22Rv1 (cell line): Measurements from ENCODE around the gene TDRD1.

Experiments
- ZFX ChIP-seq: fragments of 450-650 bp; IDR thresholded peaks from 2 replicates; pipeline ENCODE4 v1.6.1; 2017; ENCODE audit warnings: antibody characterized with exemption, borderline replicate concordance
- TF ChIP-seq, protein P1 (sequence below): fragments of 450-650 bp; IDR thresholded peaks from 2 replicates; pipeline ENCODE4 v1.5.1; 2017; ENCODE audit warnings: mild to moderate bottlenecking

DNA sequence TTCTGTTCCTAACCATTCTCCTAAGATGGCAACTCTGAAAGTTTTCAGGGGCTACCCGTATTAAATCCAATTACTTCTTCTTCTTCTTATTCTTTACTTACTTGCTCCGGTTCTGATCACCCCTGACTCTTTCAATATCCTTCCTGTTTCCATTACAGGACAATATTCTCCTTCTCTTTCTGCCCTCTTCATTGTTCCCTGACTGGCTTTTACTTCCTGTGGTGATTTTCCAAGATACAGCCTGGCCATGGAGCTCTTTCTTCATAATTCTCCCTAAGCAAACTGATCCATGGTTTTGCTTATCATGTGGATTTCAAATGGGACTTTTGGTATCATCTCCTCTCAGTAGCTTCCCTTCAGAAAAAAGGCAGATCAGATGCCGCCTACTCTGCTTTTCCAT, 40.6 kb upstream of the TDRD1 start:
- TF ChIP-seq, protein P1, sequence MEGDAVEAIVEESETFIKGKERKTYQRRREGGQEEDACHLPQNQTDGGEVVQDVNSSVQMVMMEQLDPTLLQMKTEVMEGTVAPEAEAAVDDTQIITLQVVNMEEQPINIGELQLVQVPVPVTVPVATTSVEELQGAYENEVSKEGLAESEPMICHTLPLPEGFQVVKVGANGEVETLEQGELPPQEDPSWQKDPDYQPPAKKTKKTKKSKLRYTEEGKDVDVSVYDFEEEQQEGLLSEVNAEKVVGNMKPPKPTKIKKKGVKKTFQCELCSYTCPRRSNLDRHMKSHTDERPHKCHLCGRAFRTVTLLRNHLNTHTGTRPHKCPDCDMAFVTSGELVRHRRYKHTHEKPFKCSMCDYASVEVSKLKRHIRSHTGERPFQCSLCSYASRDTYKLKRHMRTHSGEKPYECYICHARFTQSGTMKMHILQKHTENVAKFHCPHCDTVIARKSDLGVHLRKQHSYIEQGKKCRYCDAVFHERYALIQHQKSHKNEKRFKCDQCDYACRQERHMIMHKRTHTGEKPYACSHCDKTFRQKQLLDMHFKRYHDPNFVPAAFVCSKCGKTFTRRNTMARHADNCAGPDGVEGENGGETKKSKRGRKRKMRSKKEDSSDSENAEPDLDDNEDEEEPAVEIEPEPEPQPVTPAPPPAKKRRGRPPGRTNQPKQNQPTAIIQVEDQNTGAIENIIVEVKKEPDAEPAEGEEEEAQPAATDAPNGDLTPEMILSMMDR = no peak
- no peak for TF ChIP-seq ZFX
